H1 (cell line): ENCODE results near the gene CDT1. TPM values are rescaled to one million over a fixed set of nuclear protein-coding genes. Genes with fewer than 3 reads are reported as not detected.

Experiments
- CTCF ChIP-seq, 3 experiments: IDR thresholded peaks; 1 replicate in 2 of 3; 2 replicates in 1 of 3; pipeline versions ENCODE4 v1.5.1 to v1.6.1; 2011; ENCODE audit warnings: low read length in 3 of 3, mild to moderate bottlenecking in 3 of 3, inconsistent platforms in 2 of 3, low read depth in 1 of 3, moderate library complexity in 1 of 3; ENCODE audit not compliant: insufficient read depth in 1 of 3; ENCODE audit errors: control extremely low read depth in 1 of 3
- RXRA ChIP-seq: IDR thresholded peaks from 2 replicates; pipeline ENCODE4 v1.6.1; 2011; ENCODE audit warnings: low read depth, mild to moderate bottlenecking, low read length, moderate library complexity; ENCODE audit not compliant: insufficient read depth
- polyA plus RNA-seq, 7 experiments: library from polyadenylated mRNA; depleted of rRNA in 3 of 7; stranded (reverse) in 5 of 7; unstranded in 2 of 7; fragments of >200 nt in 5 of 7; fragments of 200-250 nt in 2 of 7; gene quantifications; 1 replicate in 5 of 7; 2 replicates in 1 of 7; 4 replicates in 1 of 7; pipeline versions ENCODE4 v1.2.1 to v1.2.3, GENCODE V29; 2011 to 2013; ENCODE audit warnings: missing spikeins in 2 of 7, mixed read lengths in 2 of 7
- total RNA-seq: library from RNA; stranded (reverse); fragmentation: NEBNext Ultra II Directional; extraction: Animal tissue kit (Norgen Biotek cat#: 25700); gene quantifications from 2 replicates; pipeline ENCODE4 v1.2.1, GENCODE V29; 2021

Gene CDT1
- total and polyA plus RNA-seq, 2 of the 8 experiments (the other 6 are each of a cell fraction or from before 2014, with no cell fraction given) = 76.7 to 95.4 TPM

DNA sequence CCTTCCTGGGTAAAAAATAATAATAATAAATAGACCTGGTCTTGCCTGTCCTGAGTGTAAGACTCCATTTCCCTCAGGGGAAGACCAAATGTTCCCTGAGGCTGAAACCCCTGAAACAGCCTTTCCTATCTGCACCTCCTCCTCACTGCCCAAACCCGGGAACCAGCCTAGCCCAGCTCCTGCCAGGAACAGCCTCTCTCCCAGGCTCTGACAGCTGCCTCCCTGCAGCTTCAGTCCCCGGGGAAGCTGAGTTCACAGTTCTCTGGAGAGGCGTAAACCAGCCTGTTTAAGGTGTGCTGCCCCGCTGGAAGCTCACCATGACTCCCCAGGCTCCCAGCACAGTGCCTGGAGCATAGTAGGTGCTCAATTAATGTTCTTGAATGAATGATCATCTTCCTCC lies 7.3 kb upstream of the CDT1 start (continued):
- TF ChIP-seq RXRA (no peak), CTCF (IDR thresholded peaks at IDR 0.05; ENCODE audit: control extremely low read depth in 1 of 3, insufficient read depth in 1 of 3, low read depth in 1 of 3, low read length in 3 of 3) (no peak)
